ENCODE measurements around the gene C1QA. TPM values are rescaled to one million over a fixed set of nuclear protein-coding genes. Genes with fewer than 3 reads are reported as not detected.

C1QA gene
- total and polyA plus RNA-seq, 2 experiments from 2014 or later, result 5.9 to 7.8 TPM

DNA sequence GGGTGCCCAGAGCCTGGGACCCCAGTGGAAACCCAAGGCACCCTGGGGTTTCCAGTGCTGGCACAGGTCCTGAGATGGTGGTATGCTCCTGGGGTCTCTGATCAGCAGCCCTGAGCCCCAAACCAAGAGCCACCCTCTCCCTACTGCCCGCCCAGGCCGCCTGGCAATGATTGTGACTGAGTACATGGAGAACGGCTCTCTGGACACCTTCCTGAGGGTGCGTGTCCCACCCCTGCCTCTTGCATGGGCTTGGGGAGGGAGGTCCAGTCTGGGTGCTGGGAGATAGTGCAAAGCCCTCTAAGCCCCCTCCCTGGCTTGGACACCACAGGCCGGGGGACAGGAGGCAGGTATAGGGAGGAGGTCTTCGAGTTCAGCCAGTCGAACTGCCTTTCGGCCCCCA, 38.4 kb upstream of the C1QA start:
- Histone ChIP-seq H3K4me1 (ENCODE audit: insufficient read depth) (no peaks in the 10 kb centered on the region), H3K79me2 (no peaks in the 10 kb centered on the region), H3K27me3 (peaks cover 13% of the 10 kb centered on the region), H3K9me3 (ENCODE audit: low read depth) (no peaks in the 10 kb centered on the region), H3K4me2 (no peak overlapping the region), H3K27ac (no peak overlapping the region), H3K36me3 (replicated peaks; ENCODE audit: insufficient read depth, low read depth) (no peaks in the 10 kb centered on the region), H3K4me3 (no peak overlapping the region), H4K20me1 (ENCODE audit: insufficient read depth, poor library complexity, severe bottlenecking) (no peaks in the 10 kb centered on the region), H3K9me2 (replicated peaks; ENCODE audit: insufficient read depth) (no peaks in the 10 kb centered on the region), H2AFZ (no peak overlapping the region)
- TF ChIP-seq, protein P1, sequence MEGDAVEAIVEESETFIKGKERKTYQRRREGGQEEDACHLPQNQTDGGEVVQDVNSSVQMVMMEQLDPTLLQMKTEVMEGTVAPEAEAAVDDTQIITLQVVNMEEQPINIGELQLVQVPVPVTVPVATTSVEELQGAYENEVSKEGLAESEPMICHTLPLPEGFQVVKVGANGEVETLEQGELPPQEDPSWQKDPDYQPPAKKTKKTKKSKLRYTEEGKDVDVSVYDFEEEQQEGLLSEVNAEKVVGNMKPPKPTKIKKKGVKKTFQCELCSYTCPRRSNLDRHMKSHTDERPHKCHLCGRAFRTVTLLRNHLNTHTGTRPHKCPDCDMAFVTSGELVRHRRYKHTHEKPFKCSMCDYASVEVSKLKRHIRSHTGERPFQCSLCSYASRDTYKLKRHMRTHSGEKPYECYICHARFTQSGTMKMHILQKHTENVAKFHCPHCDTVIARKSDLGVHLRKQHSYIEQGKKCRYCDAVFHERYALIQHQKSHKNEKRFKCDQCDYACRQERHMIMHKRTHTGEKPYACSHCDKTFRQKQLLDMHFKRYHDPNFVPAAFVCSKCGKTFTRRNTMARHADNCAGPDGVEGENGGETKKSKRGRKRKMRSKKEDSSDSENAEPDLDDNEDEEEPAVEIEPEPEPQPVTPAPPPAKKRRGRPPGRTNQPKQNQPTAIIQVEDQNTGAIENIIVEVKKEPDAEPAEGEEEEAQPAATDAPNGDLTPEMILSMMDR (IDR thresholded peaks at IDR 0.05; ENCODE audit: poor library complexity), result no peak
- TF ChIP-seq EZH2 (IDR thresholded peaks at IDR 0.05; ENCODE audit: borderline replicate concordance) (no peak), EZH2phosphoT487 (IDR thresholded peaks at IDR 0.05; ENCODE audit: low read depth, severe bottlenecking, unreplicated experiment) (no peak)
- 88% methylated on average over 8 of the region's 8 CpGs for WGBS (ENCODE audit: low lambda C conversion rate, missing lambda C conversion rate)
- DNase-seq (ENCODE audit: low spot score), result no peak

- WGBS (ENCODE audit: low lambda C conversion rate, missing lambda C conversion rate), result 90% methylated on average over 19 of the region's 24 CpGs
- no peaks in the 10 kb centered on the region for H3K36me3 ChIP-seq (replicated peaks; ENCODE audit: insufficient read depth, low read depth)
- no peak overlapping the region for H3K4me2 ChIP-seq
- no peaks in the 10 kb centered on the region for H4K20me1 ChIP-seq (ENCODE audit: insufficient read depth, poor library complexity, severe bottlenecking)
- H3K9me3 ChIP-seq (ENCODE audit: low read depth), result no peaks in the 10 kb centered on the region
- H3K79me2 ChIP-seq, result no peaks in the 10 kb centered on the region
- H3K27ac ChIP-seq, result no peak overlapping the region
- no peak overlapping the region for H3K4me3 ChIP-seq
- TF ChIP-seq, protein P1 (IDR thresholded peaks at IDR 0.05; ENCODE audit: poor library complexity), result no peak
- TF ChIP-seq EZH2phosphoT487 (IDR thresholded peaks at IDR 0.05; ENCODE audit: low read depth, severe bottlenecking, unreplicated experiment) (no peak), EZH2 (IDR thresholded peaks at IDR 0.05; ENCODE audit: borderline replicate concordance) (no peak)
- H3K27me3 ChIP-seq, result peaks cover 14% of the 10 kb centered on the region
- H3K9me2 ChIP-seq (replicated peaks; ENCODE audit: insufficient read depth), result no peaks in the 10 kb centered on the region
- H3K4me1 ChIP-seq (ENCODE audit: insufficient read depth), result no peaks in the 10 kb centered on the region
- no peak for DNase-seq (ENCODE audit: low spot score)
- H2AFZ ChIP-seq, result no peak overlapping the region
These were observed 37.7 kb upstream of the C1QA start for GRCh38 chr1:22598736-22599135.

DNA sequence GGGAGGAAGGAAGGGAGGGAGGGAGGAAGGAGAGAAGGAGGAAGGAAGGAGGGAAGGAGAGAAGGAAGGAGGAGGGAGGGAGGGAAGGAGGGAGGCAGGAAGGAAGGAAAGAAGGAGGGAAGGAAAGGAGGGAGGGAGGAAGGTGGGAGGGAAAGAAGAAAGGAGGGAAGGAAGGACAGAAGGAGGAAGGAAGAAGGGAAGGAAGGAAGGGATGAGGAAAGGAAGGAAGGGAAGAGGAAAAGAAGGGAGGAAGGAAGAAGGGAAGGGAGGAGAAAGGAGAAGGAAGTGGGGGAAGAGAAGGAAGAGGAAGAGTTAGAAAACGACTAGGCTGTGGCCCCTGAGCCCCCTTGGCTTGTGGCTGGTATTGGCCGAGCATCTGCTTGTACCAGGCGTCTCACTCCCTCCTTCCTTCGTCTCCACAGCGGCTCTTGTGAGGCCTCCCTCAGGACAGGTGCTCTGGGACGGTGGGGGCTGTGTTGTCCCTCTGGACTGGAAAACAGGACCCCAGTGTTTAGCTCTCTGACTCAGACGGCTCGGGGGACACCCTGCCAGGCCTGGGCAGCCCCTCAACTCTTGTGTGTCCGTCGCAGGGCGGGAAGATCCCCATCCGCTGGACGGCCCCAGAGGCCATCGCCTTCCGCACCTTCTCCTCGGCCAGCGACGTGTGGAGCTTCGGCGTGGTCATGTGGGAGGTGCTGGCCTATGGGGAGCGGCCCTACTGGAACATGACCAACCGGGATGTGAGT, 36.2 kb upstream of the C1QA start:
- Histone ChIP-seq H3K4me2 (no peak overlapping the region), H3K27me3 (peaks cover 29% of the 10 kb centered on the region), H3K4me3 (no peak overlapping the region), H3K4me1 (ENCODE audit: insufficient read depth) (no peaks in the 10 kb centered on the region), H3K9me3 (ENCODE audit: low read depth) (no peaks in the 10 kb centered on the region), H3K79me2 (no peaks in the 10 kb centered on the region), H3K27ac (no peak overlapping the region), H3K9me2 (replicated peaks; ENCODE audit: insufficient read depth) (no peaks in the 10 kb centered on the region), H4K20me1 (ENCODE audit: insufficient read depth, poor library complexity, severe bottlenecking) (no peaks in the 10 kb centered on the region), H2AFZ (no peak overlapping the region), H3K36me3 (replicated peaks; ENCODE audit: insufficient read depth, low read depth) (no peaks in the 10 kb centered on the region)
- no peak for DNase-seq (ENCODE audit: low spot score)
- TF ChIP-seq EZH2phosphoT487 (IDR thresholded peaks at IDR 0.05; ENCODE audit: low read depth, severe bottlenecking, unreplicated experiment) (no peak), EZH2 (IDR thresholded peaks at IDR 0.05; ENCODE audit: borderline replicate concordance) (no peak)
- TF ChIP-seq, protein P1 (IDR thresholded peaks at IDR 0.05; ENCODE audit: poor library complexity), result no peak
- WGBS (ENCODE audit: low lambda C conversion rate, missing lambda C conversion rate), result 72% methylated on average over 20 of the region's 22 CpGs
